ENCODE measurements around the gene ADAM29. TPM values are rescaled to one million over a fixed set of nuclear protein-coding genes. Genes with fewer than 3 reads are reported as not detected.
A peak's percentile ranks its signal among the peaks of the same experiment; 100 is the strongest.
"Not testable (repeated sequence)": the region's sequence is repeated elsewhere in the genome, so short reads cannot be mapped to it uniquely, and the experiment has no call there.

ADAM29 gene
- under 1 TPM in 2 of 4 donors, not detected in 2; 0.05 to 0.06 TPM for polyA plus RNA-seq (ENCODE audit: insufficient read length in 4 of 4)

GRCh38 chr4:174918058-174918457 is at the start of gene ADAM29:
Gene ADAM29 (plus strand): TSS chr4:174918358. CDS start chr4:174975526, 57,168 bp downstream.
- no peak for DNase-seq (ENCODE audit: low read depth in 4 of 4, low spot score in 2 of 4)

DNA sequence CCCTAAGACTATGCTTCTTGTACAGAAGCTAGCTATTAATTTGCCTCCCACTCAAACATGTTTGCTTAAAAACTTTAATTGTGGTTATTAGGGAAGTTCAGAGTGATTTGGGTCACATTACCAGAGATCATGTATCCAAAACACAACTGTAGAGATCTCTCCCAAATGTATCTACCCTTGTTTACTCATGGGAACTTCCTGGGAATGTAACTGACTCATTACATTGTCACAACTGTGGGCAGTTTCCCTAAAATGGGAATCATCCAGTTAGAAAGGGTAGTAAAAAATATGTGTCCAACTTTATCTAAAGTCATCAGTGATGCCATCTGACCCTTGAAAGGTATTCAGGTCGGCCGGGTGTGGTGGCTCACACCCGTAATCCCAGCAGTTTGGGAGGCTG is 48.8 kb upstream of the ADAM29 start:
- no peak for DNase-seq (ENCODE audit: low read depth in 4 of 4, low spot score in 2 of 4)

DNA sequence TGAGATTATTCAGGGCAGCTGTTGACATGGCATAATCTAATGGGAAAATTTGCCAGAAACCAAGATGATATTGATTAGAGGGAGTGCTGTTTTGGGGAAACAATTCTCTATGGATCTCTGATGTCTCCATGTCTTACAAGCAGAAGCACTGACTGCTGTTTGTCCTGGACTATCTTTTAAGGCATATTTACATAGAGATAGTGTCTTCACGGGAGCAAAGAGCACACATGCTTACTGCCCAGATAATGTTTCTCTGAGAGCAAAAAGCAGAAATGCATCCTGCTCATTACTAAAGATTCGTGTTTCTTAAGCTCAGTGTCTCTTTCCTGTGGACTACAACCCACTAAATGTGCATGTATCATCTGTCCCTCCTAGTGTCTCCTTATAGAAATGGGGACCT is 47.8 kb upstream of the ADAM29 start:
- DNase-seq (ENCODE audit: low read depth in 4 of 4, low spot score in 2 of 4) = no peak

- DNase-seq (ENCODE audit: low read depth in 4 of 4, low spot score in 2 of 4) = no peak
Measured at GRCh38 chr4:174871407-174871806, 46.8 kb upstream of the ADAM29 start.

GRCh38 chr4:174873146-174873545 is 45.0 kb upstream of the ADAM29 start:
- DNase-seq (ENCODE audit: low read depth in 4 of 4, low spot score in 2 of 4) = not testable (repeated sequence)

- peak in 1 of 4 donors; percentile 2 for DNase-seq (ENCODE audit: low read depth in 4 of 4, low spot score in 2 of 4)
Measured at GRCh38 chr4:174873931-174874330, 44.2 kb upstream of the ADAM29 start.

GRCh38 chr4:174874898-174875297 is 43.3 kb upstream of the ADAM29 start:
- DNase-seq (ENCODE audit: low read depth in 4 of 4, low spot score in 2 of 4) = no peak

DNA sequence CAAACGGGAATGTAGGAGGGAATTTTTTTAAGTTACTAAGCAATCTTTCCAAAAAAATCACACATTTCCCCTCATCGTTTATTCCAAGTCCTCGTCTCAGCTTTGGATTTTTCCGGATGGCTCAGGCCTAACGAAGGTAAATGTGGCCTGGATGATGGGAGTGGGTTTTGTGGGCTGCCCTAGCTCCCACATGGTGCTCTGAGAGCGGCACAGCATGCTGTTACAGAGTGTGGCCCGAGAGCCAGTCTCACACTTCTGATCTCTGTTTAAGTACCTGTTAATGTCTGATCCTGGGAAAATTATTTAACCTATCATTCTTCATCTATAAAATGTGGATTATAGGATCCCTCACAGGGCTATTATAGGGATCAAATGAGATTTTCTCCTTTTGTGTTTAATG is 38.2 kb upstream of the ADAM29 start:
- no peak for DNase-seq (ENCODE audit: low read depth in 4 of 4, low spot score in 2 of 4)

GRCh38 chr4:174882317-174882992 is 35.7 kb upstream of the ADAM29 start:
- no peak for DNase-seq (ENCODE audit: low read depth in 4 of 4, low spot score in 2 of 4)

DNA sequence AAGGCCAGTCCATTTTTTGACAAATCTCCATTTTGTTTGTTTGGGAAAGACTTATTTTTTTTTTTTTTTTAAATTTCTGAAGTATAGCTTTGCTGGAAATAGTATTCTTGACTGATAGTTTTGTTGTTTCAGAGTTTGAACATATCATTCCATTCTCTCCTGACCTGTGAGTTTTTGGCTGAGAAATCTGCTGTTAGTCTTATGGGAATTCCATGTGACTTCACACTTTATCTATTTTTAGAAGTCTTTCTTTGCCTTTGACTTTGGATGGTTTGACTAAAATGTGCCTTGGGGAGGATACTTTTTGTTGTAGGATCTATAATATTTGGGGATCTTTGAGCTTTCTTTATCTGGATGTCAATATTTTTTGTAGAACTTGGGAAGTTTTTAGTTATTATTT is 10.7 kb upstream of the ADAM29 start:
- DNase-seq (ENCODE audit: low read depth in 4 of 4, low spot score in 2 of 4) = no peak

GRCh38 chr4:174910271-174910670 is 7.9 kb upstream of the ADAM29 start:
- no peak for DNase-seq (ENCODE audit: low read depth in 4 of 4, low spot score in 2 of 4)

GRCh38 chr4:174912919-174913543 is 5.1 kb upstream of the ADAM29 start:
- DNase-seq (ENCODE audit: low read depth in 4 of 4, low spot score in 2 of 4) = no peak

DNA sequence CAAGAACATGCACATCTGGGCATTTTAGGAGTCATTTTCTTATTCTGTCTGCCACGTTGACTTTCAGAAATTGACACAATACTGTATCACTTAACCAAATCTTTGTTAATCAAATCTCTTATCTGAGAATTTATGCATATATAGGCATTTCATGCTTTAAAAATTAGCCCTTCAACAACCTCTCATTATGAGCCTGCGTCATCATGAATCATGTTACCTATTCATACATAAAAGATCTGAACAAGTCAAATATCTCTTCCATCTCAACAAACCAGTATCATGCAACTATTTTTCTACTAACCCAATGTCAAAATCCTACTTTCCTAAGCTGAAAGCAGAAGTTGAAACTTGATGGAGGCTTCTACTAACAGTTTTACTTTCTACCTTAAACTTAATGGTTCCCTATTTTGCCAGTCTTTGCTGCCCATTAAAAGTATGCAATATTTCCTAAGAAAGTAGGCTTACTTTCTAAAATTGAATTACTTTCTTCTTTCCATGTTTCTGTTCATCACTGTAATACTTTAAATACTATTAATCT is 1.8 kb downstream of the ADAM29 start:
- no peak for DNase-seq (ENCODE audit: low read depth in 4 of 4, low spot score in 2 of 4)

- no peak for DNase-seq (ENCODE audit: low read depth in 4 of 4, low spot score in 2 of 4)
Measured at GRCh38 chr4:174926958-174927357, 8.8 kb downstream of the ADAM29 start.

DNA sequence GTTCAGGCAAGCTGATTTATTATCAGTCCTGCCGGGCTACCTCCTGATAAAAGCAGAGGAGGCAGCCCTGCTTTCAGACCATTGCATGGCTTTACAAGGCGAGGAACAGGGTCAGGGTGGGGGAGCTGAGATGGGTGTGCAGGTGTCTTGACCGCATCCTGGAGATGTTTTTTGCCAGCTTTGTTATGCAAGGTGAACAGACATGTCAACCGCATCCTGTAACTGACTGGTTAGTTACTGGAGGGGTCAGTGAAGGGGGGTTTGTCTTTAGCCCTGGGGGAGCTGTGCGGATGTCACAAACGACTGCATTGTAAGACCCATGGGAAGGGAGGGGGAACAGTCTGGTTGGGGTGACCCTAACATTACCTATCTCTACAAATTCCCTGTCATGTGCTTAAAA is 10.0 kb downstream of the ADAM29 start:
- no peak for DNase-seq (ENCODE audit: low read depth in 4 of 4, low spot score in 2 of 4)

DNA sequence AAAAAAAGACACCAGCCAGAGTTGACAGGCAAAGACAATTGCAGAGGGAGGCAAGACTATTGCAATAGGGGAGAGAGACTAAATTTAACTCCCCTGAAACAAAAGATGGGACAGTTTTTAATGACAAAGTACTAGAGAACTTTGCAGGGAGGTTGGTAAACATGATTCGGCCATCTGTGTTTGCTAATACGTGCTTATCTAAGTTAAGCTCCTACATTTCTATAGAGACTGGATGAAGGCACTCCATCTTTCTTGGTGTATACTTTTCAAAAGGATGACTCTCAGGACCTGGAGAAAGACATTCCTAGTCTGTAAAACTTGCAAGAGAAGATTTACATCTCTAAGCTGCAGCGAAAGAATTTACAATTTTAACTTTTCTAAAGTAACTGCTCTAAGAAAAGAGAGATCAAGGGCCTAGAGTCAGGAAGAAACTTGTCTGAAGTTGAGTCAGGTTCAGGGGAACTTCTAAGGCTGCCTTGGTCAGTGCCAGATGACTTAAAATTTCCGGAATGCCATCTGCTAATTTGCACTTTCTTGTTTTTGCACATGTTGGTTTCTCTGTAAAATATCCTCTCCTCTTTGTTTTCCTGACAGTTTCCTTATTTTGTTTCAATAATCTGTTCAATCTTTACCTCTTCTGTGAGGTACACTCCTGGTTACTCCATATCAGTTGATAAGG is 10.6 kb downstream of the ADAM29 start:
- no peak for DNase-seq (ENCODE audit: low read depth in 4 of 4, low spot score in 2 of 4)

- no peak for DNase-seq (ENCODE audit: low read depth in 4 of 4, low spot score in 2 of 4)
Measured at GRCh38 chr4:174929346-174929745, 11.2 kb downstream of the ADAM29 start.

DNA sequence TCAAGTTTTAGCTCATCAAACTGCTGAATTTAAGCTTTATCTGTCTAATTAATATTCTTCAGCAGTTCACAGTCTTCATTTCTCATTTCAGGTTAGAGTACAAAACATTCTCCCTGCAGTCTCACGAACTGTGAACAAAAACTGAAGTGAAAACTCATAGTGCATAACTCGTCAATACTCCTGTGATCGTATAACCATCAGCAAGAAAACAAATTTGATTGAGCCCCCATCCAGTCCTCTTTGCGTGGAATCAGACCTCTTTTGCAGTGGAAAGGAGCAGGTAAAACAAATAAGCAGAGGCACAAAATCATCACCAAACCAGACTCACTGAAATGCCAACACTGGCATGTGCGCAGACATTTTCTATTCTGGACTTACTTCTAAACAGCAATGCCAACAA is 12.7 kb downstream of the ADAM29 start:
- no peak for DNase-seq (ENCODE audit: low read depth in 4 of 4, low spot score in 2 of 4)

- no peak for DNase-seq (ENCODE audit: low read depth in 4 of 4, low spot score in 2 of 4)
Measured at GRCh38 chr4:174933083-174933482, 14.9 kb downstream of the ADAM29 start.

- DNase-seq (ENCODE audit: low read depth in 4 of 4, low spot score in 2 of 4) = no peak
Measured at GRCh38 chr4:174934360-174934759, 16.2 kb downstream of the ADAM29 start.

DNA sequence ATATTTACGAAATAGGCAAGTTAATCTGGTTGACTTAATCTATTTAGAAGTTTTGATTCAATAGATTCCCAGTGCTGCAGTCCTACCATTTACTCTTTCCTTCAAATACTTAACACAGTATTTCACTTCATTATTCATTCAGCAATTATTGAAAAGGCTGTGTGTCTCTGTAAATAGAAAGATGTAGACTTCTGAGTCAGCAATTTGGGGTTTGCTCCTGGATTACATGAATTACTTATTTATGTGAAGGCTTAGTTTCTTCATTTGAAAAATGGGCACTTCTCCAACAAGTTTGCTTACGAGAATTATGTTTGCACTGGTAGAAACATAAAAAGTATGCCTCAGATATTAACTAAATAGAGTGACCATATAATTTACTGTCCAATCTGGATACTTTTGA is 17.4 kb downstream of the ADAM29 start:
- DNase-seq (ENCODE audit: low read depth in 4 of 4, low spot score in 2 of 4) = no peak

GRCh38 chr4:174940002-174940401 is 21.8 kb downstream of the ADAM29 start:
- no peak for DNase-seq (ENCODE audit: low read depth in 4 of 4, low spot score in 2 of 4)
